GM20000 (cell line): Measurements from ENCODE around the gene STAG1.

ENCODE experiments used
- DNase-seq: peaks from one replicate; pipeline ENCODE4 v3.0.0; 2012; ENCODE audit warnings: low spot score
- CTCF ChIP-seq: IDR thresholded peaks from 2 replicates; pipeline ENCODE4 v1.5.1; 2012; ENCODE audit warnings: mild to moderate bottlenecking, control low read depth; ENCODE audit errors: extremely low read depth, missing control alignments

STAG1 gene

GRCh38 chr3:136414476-136414875 lies 337.7 kb downstream of the STAG1 start:
- DNase-seq: no peak
- no peak for TF ChIP-seq CTCF

GRCh38 chr3:136412307-136412706 lies 339.9 kb downstream of the STAG1 start:
- DNase-seq: no peak
- TF ChIP-seq CTCF: no peak

- TF ChIP-seq CTCF: no peak
- DNase-seq: no peak
These were observed 342.6 kb downstream of the STAG1 start for GRCh38 chr3:136409549-136409948.

DNA sequence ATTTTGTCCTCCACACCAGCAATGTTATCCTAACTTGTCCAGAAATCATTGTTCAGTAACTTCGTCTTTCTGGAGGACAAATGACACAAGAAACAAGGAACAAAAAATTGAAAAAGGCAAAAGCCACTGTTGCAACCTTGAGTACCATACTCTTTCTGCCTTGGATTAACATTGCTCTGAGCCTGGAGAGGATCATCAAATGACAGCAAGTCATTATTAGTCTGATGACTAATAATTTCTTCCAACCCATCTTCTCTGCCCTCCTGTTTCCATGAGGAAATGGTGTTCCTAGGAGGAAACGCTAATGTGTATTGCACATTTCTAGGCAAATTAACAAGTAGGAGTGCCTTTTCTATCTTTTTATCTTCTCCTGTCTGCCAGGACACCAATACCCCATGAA lies 348.1 kb downstream of the STAG1 start:
- no peak for DNase-seq
- TF ChIP-seq CTCF: no peak

- TF ChIP-seq CTCF: no peak
- no peak for DNase-seq
These were observed 355.3 kb downstream of the STAG1 start for GRCh38 chr3:136396916-136397315.

GRCh38 chr3:136390574-136390973 lies 361.6 kb downstream of the STAG1 start:
- no peak for TF ChIP-seq CTCF
- no peak for DNase-seq

GRCh38 chr3:136387031-136387430 lies 365.1 kb downstream of the STAG1 start:
- no peak for DNase-seq
- no peak for TF ChIP-seq CTCF

DNA sequence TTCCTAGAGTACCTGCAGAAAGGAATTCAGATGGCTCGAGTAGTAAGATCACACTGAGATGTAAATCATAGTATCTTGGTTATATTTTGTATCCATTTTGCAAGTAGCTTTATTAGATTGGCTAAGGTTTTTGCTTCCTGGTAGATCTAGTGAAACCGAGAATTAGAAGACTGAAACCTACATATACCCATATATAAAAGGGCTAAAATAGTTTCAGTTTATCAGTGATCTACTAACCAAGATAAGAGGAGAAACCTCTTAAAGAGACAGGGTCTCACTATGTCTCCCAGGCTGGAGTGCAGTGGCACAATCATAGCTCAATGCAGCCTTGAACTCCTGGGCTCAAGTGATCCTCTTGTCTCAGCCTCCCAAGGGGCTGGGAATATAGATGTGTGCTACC lies 366.7 kb downstream of the STAG1 start:
- peak; percentile 26 for DNase-seq
- TF ChIP-seq CTCF: no peak
